ENCODE measurements around the gene PPP1R37. TPM values are rescaled to one million over a fixed set of nuclear protein-coding genes. Genes with fewer than 3 reads are reported as not detected.

The PPP1R37 gene
- total RNA-seq, 1 experiment from 2014 or later: 33.6 TPM

DNA sequence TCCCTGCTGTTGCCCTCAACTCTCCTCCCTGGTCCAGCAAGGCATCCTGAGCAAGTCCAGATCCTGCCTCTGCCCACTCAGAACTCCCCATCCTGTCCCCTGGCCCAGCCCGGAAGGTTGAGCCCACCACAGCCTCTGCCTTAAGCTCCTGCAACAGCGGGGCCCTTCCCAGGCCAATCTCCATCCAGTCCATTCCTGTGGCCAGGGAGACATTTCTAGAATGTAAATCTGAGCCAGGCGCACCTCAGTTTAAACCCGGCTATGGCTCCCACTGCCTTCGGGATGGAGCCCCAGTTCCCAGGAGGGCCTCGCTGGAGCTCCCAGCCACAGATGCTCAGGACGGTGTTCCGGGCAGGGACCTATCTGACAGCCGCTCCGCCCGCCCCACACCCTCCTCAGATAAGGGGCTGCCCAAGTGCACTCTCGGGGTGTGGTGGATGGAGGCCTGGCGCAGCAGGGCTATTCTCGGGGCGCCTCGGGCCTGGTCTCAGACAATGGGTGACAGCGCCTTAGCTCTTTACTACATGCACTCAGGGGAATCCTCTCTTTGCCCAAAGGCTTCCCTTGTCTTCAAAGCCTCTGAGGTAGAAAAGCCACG lies 79.7 kb downstream of the PPP1R37 start:
- H2BK120ac ChIP-seq (ENCODE audit: low read depth, low read length, poor library complexity, severe bottlenecking): no peak overlapping the region
- Mint-ChIP-seq H3K36me3 (ENCODE audit: insufficient read depth in 1 of 3, low read depth in 3 of 3) (no peaks in the 10 kb centered on the region), H3K4me3 (no peak overlapping the region), H3K9me3 (no peaks in the 10 kb centered on the region), H3K27ac (no peak overlapping the region), H3K4me1 (peaks cover 0 to 3% of the 10 kb centered on the region in 2 experiments; a peak in 2 of 4 replicates), H3K27me3 (ENCODE audit: low read depth) (no peaks in the 10 kb centered on the region; the same call in 1 of the 2 replicates)
- H3K4ac ChIP-seq (ENCODE audit: low read depth, low read length): no peak overlapping the region
- no peaks in the 10 kb centered on the region; the same call in 1 of the 2 replicates for H3K79me2 ChIP-seq (ENCODE audit: insufficient read depth, low read length)
- no peak overlapping the region for H3K56ac ChIP-seq (ENCODE audit: insufficient read length, low read depth, low read length)
- H2BK20ac ChIP-seq (ENCODE audit: low read depth, low read length, poor library complexity, severe bottlenecking): no peak overlapping the region
- no peak overlapping the region for H3K27ac ChIP-seq (ENCODE audit: insufficient read length, low read depth, low read length)
- H3K23me2 ChIP-seq (ENCODE audit: insufficient read length, low read depth, low read length, poor library complexity, severe bottlenecking): peaks cover 4% of the 10 kb centered on the region
- H3K18ac ChIP-seq (ENCODE audit: insufficient read length, low read depth, low read length): no peak overlapping the region
- no peaks in the 10 kb centered on the region for H3K4me1 ChIP-seq (ENCODE audit: insufficient read depth, low read length)
- H3K23ac ChIP-seq (ENCODE audit: insufficient read length, low read depth, low read length): no peak overlapping the region
- H2BK5ac ChIP-seq (ENCODE audit: insufficient read length, low read length): no peak overlapping the region
- H2BK15ac ChIP-seq (ENCODE audit: low read depth, low read length): no peak overlapping the region
- no peaks in the 10 kb centered on the region for H3K79me1 ChIP-seq (ENCODE audit: insufficient read depth, low read depth, low read length, poor library complexity, severe bottlenecking)
- no peaks in the 10 kb centered on the region for H3K9me3 ChIP-seq (ENCODE audit: control insufficient read depth, low read depth, low read length)
- H3K9ac ChIP-seq (ENCODE audit: extremely low read depth, insufficient read length, low read length): no peak overlapping the region
- H3K14ac ChIP-seq (ENCODE audit: insufficient read depth, low read length): no peak overlapping the region; the same call in 1 of the 2 replicates
- no peak overlapping the region for H4K8ac ChIP-seq (replicated peaks; ENCODE audit: insufficient read length, low read depth, low read length)
- no peak overlapping the region for H3K4me2 ChIP-seq (ENCODE audit: insufficient read depth, insufficient read length, low read length)
- no peak for DNase-seq
- no peaks in the 10 kb centered on the region for H3K27me3 ChIP-seq (ENCODE audit: insufficient read depth, low read length)
- H2BK12ac ChIP-seq (ENCODE audit: insufficient read length, low read depth, low read length): no peak overlapping the region
- H4K20me1 ChIP-seq (ENCODE audit: control insufficient read depth, insufficient read depth, insufficient read length): no peaks in the 10 kb centered on the region
- no peak overlapping the region for H3T11ph ChIP-seq (ENCODE audit: low read length)
- TF ChIP-seq, protein P1, sequence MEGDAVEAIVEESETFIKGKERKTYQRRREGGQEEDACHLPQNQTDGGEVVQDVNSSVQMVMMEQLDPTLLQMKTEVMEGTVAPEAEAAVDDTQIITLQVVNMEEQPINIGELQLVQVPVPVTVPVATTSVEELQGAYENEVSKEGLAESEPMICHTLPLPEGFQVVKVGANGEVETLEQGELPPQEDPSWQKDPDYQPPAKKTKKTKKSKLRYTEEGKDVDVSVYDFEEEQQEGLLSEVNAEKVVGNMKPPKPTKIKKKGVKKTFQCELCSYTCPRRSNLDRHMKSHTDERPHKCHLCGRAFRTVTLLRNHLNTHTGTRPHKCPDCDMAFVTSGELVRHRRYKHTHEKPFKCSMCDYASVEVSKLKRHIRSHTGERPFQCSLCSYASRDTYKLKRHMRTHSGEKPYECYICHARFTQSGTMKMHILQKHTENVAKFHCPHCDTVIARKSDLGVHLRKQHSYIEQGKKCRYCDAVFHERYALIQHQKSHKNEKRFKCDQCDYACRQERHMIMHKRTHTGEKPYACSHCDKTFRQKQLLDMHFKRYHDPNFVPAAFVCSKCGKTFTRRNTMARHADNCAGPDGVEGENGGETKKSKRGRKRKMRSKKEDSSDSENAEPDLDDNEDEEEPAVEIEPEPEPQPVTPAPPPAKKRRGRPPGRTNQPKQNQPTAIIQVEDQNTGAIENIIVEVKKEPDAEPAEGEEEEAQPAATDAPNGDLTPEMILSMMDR (conservative IDR thresholded peaks at IDR 0.05): no peak
- H2AK5ac ChIP-seq (ENCODE audit: insufficient read length, low read length): no peak overlapping the region
- H2AFZ ChIP-seq (ENCODE audit: low read length): no peak overlapping the region
- H4K5ac ChIP-seq (ENCODE audit: insufficient read length, low read depth, low read length): no peak overlapping the region
- H4K91ac ChIP-seq (ENCODE audit: insufficient read length, low read depth, low read length): no peak overlapping the region
- no CpG with 5 or more reads among the region's 18 CpGs for WGBS (ENCODE audit: extremely low coverage, insufficient read length, low lambda C conversion rate)

Data from H9 (cell line).